ENCODE measurements around the gene HSF5.
"Not testable (repeated sequence)": the region's sequence is repeated elsewhere in the genome, so short reads cannot be mapped to it uniquely, and the experiment has no call there.

The HSF5 gene

GRCh38 chr17:58412064-58412703 lies 76.0 kb downstream of the HSF5 start:
- no peak for FAIRE-seq

GRCh38 chr17:58411408-58411894 lies 76.8 kb downstream of the HSF5 start:
- no peak for FAIRE-seq

- FAIRE-seq: no peak
Measured at GRCh38 chr17:58410714-58411407, 77.3 kb downstream of the HSF5 start.

- FAIRE-seq: no peak
Measured at GRCh38 chr17:58409432-58409831, 78.8 kb downstream of the HSF5 start.

- no peak for FAIRE-seq
Measured at GRCh38 chr17:58403311-58403710, 84.9 kb downstream of the HSF5 start.

GRCh38 chr17:58402679-58403078 lies 85.5 kb downstream of the HSF5 start:
- FAIRE-seq: no peak

GRCh38 chr17:58402047-58402446 lies 86.2 kb downstream of the HSF5 start:
- FAIRE-seq: no peak

GRCh38 chr17:58401287-58401686 lies 86.9 kb downstream of the HSF5 start:
- FAIRE-seq: no peak

GRCh38 chr17:58400826-58401225 lies 87.4 kb downstream of the HSF5 start:
- no peak for FAIRE-seq

GRCh38 chr17:58399974-58400373 lies 88.2 kb downstream of the HSF5 start:
- FAIRE-seq: no peak

GRCh38 chr17:58398574-58399266 lies 89.5 kb downstream of the HSF5 start:
- FAIRE-seq: no peak

- not testable (repeated sequence) for FAIRE-seq
Measured at GRCh38 chr17:58397421-58397820, 90.8 kb downstream of the HSF5 start.

GRCh38 chr17:58396173-58396572 lies 92.0 kb downstream of the HSF5 start:
- FAIRE-seq: no peak

GRCh38 chr17:58394534-58395223 lies 93.5 kb downstream of the HSF5 start:
- no peak for FAIRE-seq

- no peak for FAIRE-seq
Measured at GRCh38 chr17:58391302-58391984, 96.8 kb downstream of the HSF5 start.

- FAIRE-seq: no peak
Measured at GRCh38 chr17:58390884-58391283, 97.3 kb downstream of the HSF5 start.

- FAIRE-seq: no peak
Measured at GRCh38 chr17:58388302-58389190, 99.7 kb downstream of the HSF5 start.

GRCh38 chr17:58387834-58388233 lies 100.4 kb downstream of the HSF5 start:
- FAIRE-seq: no peak

GRCh38 chr17:58386708-58387107 lies 101.5 kb downstream of the HSF5 start:
- FAIRE-seq: no peak

- FAIRE-seq: no peak
Measured at GRCh38 chr17:58385359-58385899, 102.8 kb downstream of the HSF5 start.

- no peak for FAIRE-seq
Measured at GRCh38 chr17:58384897-58385296, 103.3 kb downstream of the HSF5 start.
